NCI-H526 (cell line): ENCODE data around the gene MUC20.
"Not testable (repeated sequence)": the region's sequence is repeated elsewhere in the genome, so short reads cannot be mapped to it uniquely, and the experiment has no call there.

Experiments
- DNase-seq, 2 experiments: peaks; one replicate each; lab custom pipeline; 2025; lab: John Stamatoyannopoulos, UW

Gene MUC20

GRCh38 chr3:195770841-195771645 lies 50.3 kb downstream of the MUC20 start:
- not testable (repeated sequence) for DNase-seq

- no peak for DNase-seq
Observed at GRCh38 chr3:195771646-195772300, 51.0 kb downstream of the MUC20 start.

- no peak for DNase-seq
Observed at GRCh38 chr3:195773956-195774537, 53.3 kb downstream of the MUC20 start.

- DNase-seq: peak; percentile 54 to 83
Observed at GRCh38 chr3:195774917-195775316, 54.1 kb downstream of the MUC20 start.

- DNase-seq: no peak
Observed at GRCh38 chr3:195777975-195778374, 57.2 kb downstream of the MUC20 start.

GRCh38 chr3:195781236-195781635 lies 60.5 kb downstream of the MUC20 start:
- DNase-seq: not testable (repeated sequence)
